K562 (cell line): Measurements from ENCODE around the gene TANC1. TPM values are rescaled to one million over a fixed set of nuclear protein-coding genes. Genes with fewer than 3 reads are reported as not detected.

Source experiments
- ATAC-seq: fragments of 200-7000 bp; cut with Tn5 transposase; 3 replicates; pipeline ENCODE4 v1.9.1; 2020; ENCODE audit warnings: moderate library complexity
- BruUV-seq: library from RNA; stranded (reverse); fragments of 400-500 nt; replicated peaks from 2 replicates; lab custom pipeline; 2021; lab: Mats Ljungman, UMichigan
- CTCF ChIA-PET: fragments of 300-600 bp; formaldehyde crosslinking; extraction: SDS; loops from one replicate; lab custom pipeline; 2021; ENCODE audit warnings: low intra/inter-chr PET ratio; lab: Yijun Ruan, JAX
- POLR2A ChIA-PET: fragments of 300-600, 350-650 bp; sonication (Branson Sonifier 250); formaldehyde crosslinking; extraction: SDS; loops from one replicate; lab custom pipeline; 2021; ENCODE audit warnings: antibody characterized with exemption, inconsistent platforms; lab: Yijun Ruan, JAX
- DNase-seq, 4 experiments: peaks; one replicate each; pipeline versions ENCODE4 v3.0.0 to v3.0.0-alpha.2; 2011 to 2018; ENCODE audit warnings: low spot score in 3 of 4, mixed read lengths in 3 of 4; ENCODE audit errors: extremely low read depth in 1 of 4
- FAIRE-seq: peaks from 2 replicates; lab custom pipeline; 2011; peaks lifted over from hg19 to GRCh38; lab: Jason Lieb, UNC
- H2AFZ ChIP-seq: 2 replicates; pipeline ENCODE4 v1.6.0; 2011; ENCODE audit warnings: low read depth, low read length, control low read depth, inconsistent platforms
- H3K27ac ChIP-seq: fragments of 200-600 bp; 3 replicates; pipeline ENCODE4 v1.8.0; 2011; ENCODE audit warnings: low read depth, mild to moderate bottlenecking, control low read depth, inconsistent platforms, low read length, moderate library complexity, mixed read lengths; ENCODE audit errors: extremely low read depth
- H3K27me3 ChIP-seq, 2 experiments: fragments of 300-600 bp in 1 of 2; 2 replicates in 1 of 2; 3 replicates in 1 of 2; pipeline versions ENCODE4 v1.6.0 to v1.8.0; 2011; ENCODE audit warnings: inconsistent platforms in 2 of 2, low read length in 2 of 2, mild to moderate bottlenecking in 1 of 2, mixed read lengths in 1 of 2, moderate library complexity in 1 of 2; ENCODE audit not compliant: control insufficient read depth in 2 of 2, insufficient read depth in 2 of 2
- H3K36me3 ChIP-seq: fragments of 300-600 bp; 3 replicates; pipeline ENCODE4 v1.8.0; 2011; ENCODE audit warnings: mild to moderate bottlenecking, low read length, inconsistent platforms; ENCODE audit not compliant: control insufficient read depth, insufficient read depth
- H3K4me1 ChIP-seq, 2 experiments: fragments of 200-600 bp in 1 of 2; replicated peaks in 1 of 2; 2 replicates in 1 of 2; 3 replicates in 1 of 2; pipeline versions ENCODE4 v1.5.1 to v1.8.0; 2011; ENCODE audit warnings: inconsistent platforms in 2 of 2, low read length in 2 of 2, mild to moderate bottlenecking in 1 of 2, mixed read lengths in 1 of 2, moderate library complexity in 1 of 2; ENCODE audit not compliant: control insufficient read depth in 2 of 2, insufficient read depth in 2 of 2
- H3K4me2 ChIP-seq: 2 replicates; pipeline ENCODE4 v1.6.1; 2011; ENCODE audit warnings: low read length, control low read depth, inconsistent platforms, mixed read lengths; ENCODE audit not compliant: insufficient read depth
- H3K4me3 ChIP-seq: fragments of 200-600 bp; sonication (generic), shearing (Covaris generic); 2 replicates; pipeline ENCODE4 v1.5.1; 2016; ENCODE audit warnings: control low read depth, inconsistent platforms
- H3K79me2 ChIP-seq: fragments of 200-600 bp; 3 replicates; pipeline ENCODE4 v1.8.0; 2011; ENCODE audit warnings: low read length, inconsistent platforms; ENCODE audit not compliant: control insufficient read depth, insufficient read depth
- H3K9ac ChIP-seq, 2 experiments: 2 replicates each; pipeline versions ENCODE4 v1.6.0 to v1.6.1; 2011; ENCODE audit warnings: low read depth in 2 of 2, low read length in 2 of 2, control low read depth in 1 of 2, inconsistent platforms in 1 of 2, mild to moderate bottlenecking in 1 of 2, mixed read lengths in 1 of 2; ENCODE audit not compliant: insufficient read depth in 1 of 2
- H3K9me1 ChIP-seq: one replicate; pipeline ENCODE4 v1.6.0; 2011; ENCODE audit warnings: inconsistent platforms, mild to moderate bottlenecking, low read length, moderate library complexity; ENCODE audit not compliant: control insufficient read depth, insufficient read depth
- H3K9me3 ChIP-seq: replicated peaks from 2 replicates; pipeline ENCODE4 v1.5.1; 2011; ENCODE audit warnings: low read depth, low read length, inconsistent platforms; ENCODE audit not compliant: control insufficient read depth, insufficient read depth
- H4K20me1 ChIP-seq: replicated peaks from 2 replicates; pipeline ENCODE4 v1.6.1; 2011; ENCODE audit warnings: low read length, inconsistent platforms, mixed read lengths; ENCODE audit not compliant: control insufficient read depth, insufficient read depth
- COPS2 ChIP-seq: fragments of 450-650 bp; conservative IDR thresholded peaks from 2 replicates; pipeline ENCODE4 v1.6.1; 2016; ENCODE audit warnings: mild to moderate bottlenecking, moderate library complexity
- CREB5 ChIP-seq: fragments of 250-450 bp; sonication (Bioruptor Pico); IDR thresholded peaks from 2 replicates; pipeline ENCODE4 v1.5.0; 2020; ENCODE audit warnings: mild to moderate bottlenecking
- JUND ChIP-seq, 2 experiments: IDR thresholded peaks; 2 replicates in 1 of 2; 3 replicates in 1 of 2; pipeline ENCODE4 v1.6.1; 2011; ENCODE audit warnings: borderline replicate concordance in 2 of 2, low read depth in 2 of 2, low read length in 2 of 2, improper control_type of control experiment in 1 of 2, missing biosample characterization in 1 of 2, missing genetic modification characterization in 1 of 2, missing genetic modification reagents in 1 of 2
- KAT2B ChIP-seq: IDR thresholded peaks from one replicate; pipeline ENCODE4 v1.6.1; 2012; ENCODE audit warnings: low read depth, mild to moderate bottlenecking, control low read depth, inconsistent platforms, low read length, moderate library complexity
- LARP7 ChIP-seq: fragments of 450-650 bp; IDR thresholded peaks from 2 replicates; pipeline ENCODE4 v1.6.1; 2016
- MNT ChIP-seq, 2 experiments: fragments of 450-650 bp; conservative IDR thresholded peaks; 2 replicates each; pipeline ENCODE4 v1.6.1; 2017; ENCODE audit warnings: mild to moderate bottlenecking in 2 of 2, moderate library complexity in 2 of 2
- PRPF4 ChIP-seq: fragments of 200-400 bp; formaldehyde crosslinking; IDR thresholded peaks from one replicate; pipeline ENCODE4 v1.6.1; 2017; ENCODE audit warnings: low read length, low read depth, mild to moderate bottlenecking; ENCODE audit not compliant: insufficient read depth, poor library complexity, severe bottlenecking
- SNAPC5 ChIP-seq: fragments of 250-450 bp; sonication (Bioruptor Pico); IDR thresholded peaks from 2 replicates; pipeline ENCODE4 v1.8.0; 2021; ENCODE audit warnings: moderate library complexity, mild to moderate bottlenecking, inconsistent platforms
- SRSF7 ChIP-seq: fragments of 200-400 bp; formaldehyde crosslinking; optimal IDR thresholded peaks from 2 replicates; pipeline ENCODE3; 2017; ENCODE audit warnings: mild to moderate bottlenecking, low read depth, low read length
- STAT5B ChIP-seq: fragments of 250-450 bp; sonication (Bioruptor Pico); IDR thresholded peaks from 2 replicates; pipeline ENCODE4 v1.8.0; 2021; ENCODE audit warnings: mild to moderate bottlenecking, inconsistent platforms
- TFAM ChIP-seq: fragments of 250-450 bp; sonication (Bioruptor Pico); conservative IDR thresholded peaks from 2 replicates; pipeline ENCODE4 v1.5.0; 2021; ENCODE audit warnings: mild to moderate bottlenecking, moderate library complexity
- WGBS: fragments of 100-300 bp; shearing (Covaris generic); methylation state at CpG from one replicate; pipeline ENCODE4 v1.1.6; 2016; ENCODE audit warnings: low coverage, mixed read lengths; ENCODE audit not compliant: insufficient coverage; ENCODE audit errors: missing lambda C conversion rate; 5-methylcytosine and 5-hydroxymethylcytosine counted together
- in situ Hi-C: fragments of 300-500 bp; cut with MboI; formaldehyde crosslinking; loops from 4 replicates; pipeline ENCODE4 v1.15.0; 2018; ENCODE audit warnings: inconsistent platforms, mixed read lengths
- intact Hi-C: fragments of 100-400 bp; cut with micrococcal nuclease; formaldehyde crosslinking; loops from 2 replicates; pipeline ENCODE4 v1.14.2; 2022
- polyA plus RNA-seq, 8 experiments: library from polyadenylated mRNA; depleted of rRNA in 4 of 8; stranded (reverse) in 5 of 8; unstranded in 3 of 8; fragments of >200 nt; fragmentation: Nextera tagmentation in 2 of 8; fragmentation: Illumina TruSeq in 1 of 8; extraction: Ambion mirVana in 2 of 8; extraction: Trizol in 1 of 8; gene quantifications; 2 replicates each; pipeline versions ENCODE4 v1.2.1 to v1.2.3, GENCODE V29; 2011 to 2014; ENCODE audit warnings: inconsistent platforms in 1 of 8, missing spikeins in 1 of 8
- total RNA-seq, 7 experiments: library from RNA; depleted of rRNA in 6 of 7; stranded (reverse); fragments of >200 nt in 6 of 7; fragmentation: Illumina TruSeq in 2 of 7; extraction: Trizol in 2 of 7; gene quantifications; 2 replicates each; pipeline versions ENCODE4 v1.2.1 to v1.2.3, GENCODE V29; 2011 to 2021; ENCODE audit warnings: low replicate concordance in 1 of 7

Gene TANC1
- total and polyA plus RNA-seq, 9 of the 15 experiments (the other 6 are each of a cell fraction or from before 2014, with no cell fraction given): under 0.01 to 0.20 (median 0.07) TPM; not detected in 1

GRCh38 chr2:159148901-159149300 is 180.5 kb downstream of the TANC1 start (continued):
- TF ChIP-seq JUND (IDR thresholded peaks at IDR 0.05; ENCODE audit: borderline replicate concordance, low read depth, low read length) (no peak), JUND (tag; IDR thresholded peaks at IDR 0.05; ENCODE audit: borderline replicate concordance, low read depth, low read length) (no peak), SRSF7 (no peak), MNT (conservative IDR thresholded peaks at IDR 0.05) (no peak), CREB5 (CRISPR knock-in tag) (no peak), COPS2 (no peak), STAT5B (no peak)

- DNase-seq: no peak
- H4K20me1 ChIP-seq: no peaks in the 10 kb centered on the region
- H3K27ac ChIP-seq: no peak overlapping the region
- H2AFZ ChIP-seq: no peak overlapping the region
- in situ Hi-C loops (no loop called here), intact Hi-C loops (no loop called here)
- no peaks in the 10 kb centered on the region for H3K9me1 ChIP-seq
- no peaks in the 10 kb centered on the region for H3K9me3 ChIP-seq
- H3K9ac ChIP-seq: no peak overlapping the region
- ChIA-PET CTCF (no interaction called here), POLR2A (interaction anchor here (1.5 to 7.5 kb wide), 3 partner anchors 14 to 31 kb away, joined by 4 to 48 read pairs (median 5); no protein-coding TSS in a partner anchor)
- no peak overlapping the region for H3K4me3 ChIP-seq
- no TSS peak for BruUV-seq
- no peaks in the 10 kb centered on the region for H3K36me3 ChIP-seq
- peaks cover 8 to 12% of the 10 kb centered on the region in 2 experiments; a peak in 4 of 5 replicates for H3K4me1 ChIP-seq
- H3K27me3 ChIP-seq: peaks cover 31 to 49% of the 10 kb centered on the region in 2 experiments; a peak in 4 of 5 replicates
- 11% methylated on average over 2 of the region's 2 CpGs for WGBS
- H3K79me2 ChIP-seq: no peaks in the 10 kb centered on the region
- ATAC-seq: no peak
- TF ChIP-seq SNAPC5 (CRISPR knock-in tag): no peak
- no peak for TF ChIP-seq PRPF4
- TF ChIP-seq KAT2B: no peak
- no peak for TF ChIP-seq TFAM
- no peak for TF ChIP-seq LARP7
- no peak for FAIRE-seq
- H3K4me2 ChIP-seq: no peak overlapping the region
Measured at GRCh38 chr2:159149747-159150146, 181.3 kb downstream of the TANC1 start.
